Renal pelvis (tissue), 4 donors: Measurements from ENCODE around the gene EIF2S1. TPM values are rescaled to one million over a fixed set of nuclear protein-coding genes. Genes with fewer than 3 reads are reported as not detected.

Experiments
- DNase-seq: peaks from one replicate; pipeline ENCODE4 v3.0.0-alpha.2; 2013
- polyA plus RNA-seq, 3 donors: library from polyadenylated mRNA; unstranded; fragments of 120-200 nt; gene quantifications; one replicate each; pipeline ENCODE4 v1.2.1, GENCODE V29; 2013; ENCODE audit not compliant: insufficient read length in 3 of 3

EIF2S1 gene
- polyA plus RNA-seq, 3 donors, result 96.4 to 106 (median 106) TPM

DNA sequence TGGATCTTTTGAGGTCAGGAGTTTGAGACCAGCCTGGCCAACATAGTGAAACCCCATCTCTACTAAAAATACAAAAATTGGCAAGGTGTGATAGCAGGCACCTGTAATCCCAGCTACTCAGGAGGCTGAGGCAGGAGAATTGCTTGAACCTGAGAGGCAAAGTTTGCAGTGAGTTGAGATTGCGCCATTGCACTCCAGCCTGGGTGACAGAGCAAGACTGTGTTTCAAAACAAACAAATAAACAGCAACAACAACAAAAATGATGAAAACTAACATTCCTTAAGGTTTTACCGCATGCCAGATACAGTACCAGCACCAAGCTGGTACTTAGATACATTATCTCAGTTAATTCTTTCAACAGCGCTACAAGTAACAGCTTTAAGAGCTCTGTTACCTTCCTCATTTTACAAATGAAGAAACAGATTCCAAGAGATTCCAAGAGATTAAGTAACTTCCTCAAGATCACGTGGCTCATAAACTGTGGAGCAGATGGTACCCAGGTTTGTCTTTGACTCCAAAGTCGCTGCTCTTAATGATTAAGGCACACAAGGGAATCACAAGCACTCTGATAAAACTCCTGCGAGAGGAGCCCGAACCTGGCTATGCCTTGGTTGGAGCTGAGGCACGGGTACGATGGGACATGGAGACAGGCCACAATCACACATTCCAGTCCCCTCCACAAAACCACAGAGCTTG, 69.5 kb downstream of the EIF2S1 start:
- DNase-seq, result no peak

GRCh38 chr14:67432050-67432564, 72.0 kb downstream of the EIF2S1 start:
- DNase-seq, result no peak

DNA sequence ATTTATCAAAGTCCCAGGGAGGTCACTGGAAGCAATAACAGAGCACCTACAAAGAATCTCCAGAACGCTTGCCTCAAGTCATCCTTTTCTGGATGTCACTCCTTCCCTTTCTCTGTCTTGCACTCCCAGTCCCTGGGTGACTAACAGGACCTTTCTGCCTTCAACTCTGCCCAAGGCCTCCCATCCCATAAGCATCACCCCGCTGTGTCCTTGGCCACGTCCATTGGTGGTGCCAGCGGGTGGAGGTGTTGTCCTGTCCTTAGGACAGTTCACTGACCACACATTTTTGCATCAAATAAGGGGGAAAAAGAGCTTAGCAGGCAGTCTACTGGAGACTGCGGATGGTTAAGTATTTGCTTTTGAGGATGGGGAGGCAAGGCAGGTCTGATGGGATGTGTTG, 75.5 kb downstream of the EIF2S1 start:
- DNase-seq, result no peak

Other genes starting within 250 kb of the EIF2S1 start
- 1 to 10 TPM in 2 of 3 donors, under 1 TPM in 1; 0.91 to 2.0 (median 1.2) TPM for gene GARIN2, start 170.9 kb upstream of the EIF2S1 start, polyA plus RNA-seq
- 100 to 1,000 TPM; 116 to 158 (median 124) TPM for gene PALS1, start 118.9 kb upstream of the EIF2S1 start, polyA plus RNA-seq
- 100 to 1,000 TPM; 123 to 139 (median 124) TPM for gene ATP6V1D, start 524 bp upstream of the EIF2S1 start, polyA plus RNA-seq
- gene PLEK2, start 51.8 kb downstream of the EIF2S1 start, polyA plus RNA-seq, result 1 to 10 TPM; 1.3 to 3.1 (median 2.2) TPM
- 1 to 10 TPM; 2.8 to 4.3 (median 2.9) TPM for gene TMEM229B, start 128.4 kb downstream of the EIF2S1 start, polyA plus RNA-seq
- gene PLEKHH1, start 173.0 kb downstream of the EIF2S1 start, polyA plus RNA-seq, result 10 to 100 TPM; 39.1 to 84.5 (median 77.5) TPM
- gene PIGH, start 239.9 kb downstream of the EIF2S1 start, polyA plus RNA-seq, result 10 to 100 TPM; 37.8 to 44.1 (median 40.5) TPM